DOHH2 (cell line): ENCODE measurements around the gene CPA3.

Source experiments
- EZH2phosphoT487 ChIP-seq: fragments of 200-600 bp; sonication (generic); IDR thresholded peaks from 2 replicates; pipeline ENCODE4 v1.6.1; 2017; ENCODE audit warnings: borderline replicate concordance, mild to moderate bottlenecking, antibody characterized with exemption, low read length, moderate library complexity, mixed read lengths
- TF ChIP-seq, protein P1 (sequence below): fragments of 200-600 bp; sonication (generic); IDR thresholded peaks from one replicate; pipeline ENCODE4 v1.5.1; 2014; ENCODE audit warnings: antibody characterized with exemption, mild to moderate bottlenecking, low read depth, low read length; ENCODE audit not compliant: poor library complexity, severe bottlenecking

DNA sequence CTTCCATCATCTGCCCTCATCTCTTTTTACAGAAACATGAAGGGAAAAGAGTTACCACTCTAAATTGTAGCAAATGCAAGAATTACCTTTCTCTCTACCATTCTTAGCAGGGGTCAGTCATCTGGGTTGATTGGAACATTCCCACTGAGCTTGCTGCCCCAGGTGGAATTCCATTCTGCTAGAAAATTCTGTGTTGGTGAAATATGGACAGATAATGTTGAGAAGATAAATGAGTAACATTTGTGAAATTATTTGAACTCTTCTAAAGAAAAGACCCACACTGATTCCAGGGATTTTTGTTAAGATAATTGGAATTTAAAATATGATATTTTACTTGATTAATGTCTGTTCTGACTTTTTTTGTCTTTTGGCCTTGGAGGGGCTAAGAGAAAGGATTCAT is 11.0 kb upstream of the CPA3 start:
- TF ChIP-seq, protein P1, sequence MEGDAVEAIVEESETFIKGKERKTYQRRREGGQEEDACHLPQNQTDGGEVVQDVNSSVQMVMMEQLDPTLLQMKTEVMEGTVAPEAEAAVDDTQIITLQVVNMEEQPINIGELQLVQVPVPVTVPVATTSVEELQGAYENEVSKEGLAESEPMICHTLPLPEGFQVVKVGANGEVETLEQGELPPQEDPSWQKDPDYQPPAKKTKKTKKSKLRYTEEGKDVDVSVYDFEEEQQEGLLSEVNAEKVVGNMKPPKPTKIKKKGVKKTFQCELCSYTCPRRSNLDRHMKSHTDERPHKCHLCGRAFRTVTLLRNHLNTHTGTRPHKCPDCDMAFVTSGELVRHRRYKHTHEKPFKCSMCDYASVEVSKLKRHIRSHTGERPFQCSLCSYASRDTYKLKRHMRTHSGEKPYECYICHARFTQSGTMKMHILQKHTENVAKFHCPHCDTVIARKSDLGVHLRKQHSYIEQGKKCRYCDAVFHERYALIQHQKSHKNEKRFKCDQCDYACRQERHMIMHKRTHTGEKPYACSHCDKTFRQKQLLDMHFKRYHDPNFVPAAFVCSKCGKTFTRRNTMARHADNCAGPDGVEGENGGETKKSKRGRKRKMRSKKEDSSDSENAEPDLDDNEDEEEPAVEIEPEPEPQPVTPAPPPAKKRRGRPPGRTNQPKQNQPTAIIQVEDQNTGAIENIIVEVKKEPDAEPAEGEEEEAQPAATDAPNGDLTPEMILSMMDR, result no peak
- no peak for TF ChIP-seq EZH2phosphoT487
